Measurements from ENCODE around the gene ABCC1.

ABCC1 gene

GRCh38 chr16:16131659-16132058 is 182.2 kb downstream of the ABCC1 start:
- no peak for TF ChIP-seq CTCF (IDR thresholded peaks at IDR 0.05; ENCODE audit: low read depth, low read length)
- no peak overlapping the region for H3K4me3 ChIP-seq (ENCODE audit: low read depth, low read length)

- no peak overlapping the region for H3K4me3 ChIP-seq (ENCODE audit: low read depth, low read length)
- no peak for TF ChIP-seq CTCF (IDR thresholded peaks at IDR 0.05; ENCODE audit: low read depth, low read length)
Measured at GRCh38 chr16:16133943-16134604, 184.7 kb downstream of the ABCC1 start.

GRCh38 chr16:16136588-16136987 is 187.2 kb downstream of the ABCC1 start:
- no peak overlapping the region for H3K4me3 ChIP-seq (ENCODE audit: low read depth, low read length)
- TF ChIP-seq CTCF (IDR thresholded peaks at IDR 0.05; ENCODE audit: low read depth, low read length), result no peak

- no peak for TF ChIP-seq CTCF (IDR thresholded peaks at IDR 0.05; ENCODE audit: low read depth, low read length)
- no peak overlapping the region for H3K4me3 ChIP-seq (ENCODE audit: low read depth, low read length)
Measured at GRCh38 chr16:16137110-16137509, 187.7 kb downstream of the ABCC1 start.

- no peak for TF ChIP-seq CTCF (IDR thresholded peaks at IDR 0.05; ENCODE audit: low read depth, low read length)
- H3K4me3 ChIP-seq (ENCODE audit: low read depth, low read length), result no peak overlapping the region
Measured at GRCh38 chr16:16138034-16138635, 188.7 kb downstream of the ABCC1 start.

- TF ChIP-seq CTCF (IDR thresholded peaks at IDR 0.05; ENCODE audit: low read depth, low read length), result no peak
- no peak overlapping the region for H3K4me3 ChIP-seq (ENCODE audit: low read depth, low read length)
Measured at GRCh38 chr16:16139061-16139460, 189.6 kb downstream of the ABCC1 start.

- TF ChIP-seq CTCF (IDR thresholded peaks at IDR 0.05; ENCODE audit: low read depth, low read length), result no peak
Measured at GRCh38 chr16:16139806-16140205, 190.4 kb downstream of the ABCC1 start.

More at GRCh38 chr16:16139806-16140205, 190.4 kb downstream of the ABCC1 start:
- no peak overlapping the region for H3K4me3 ChIP-seq (ENCODE audit: low read depth, low read length)

All from WI38 (cell line).